Kidney epithelial cell (primary cell): ENCODE results near the gene FCRL5. TPM values are rescaled to one million over a fixed set of nuclear protein-coding genes. Genes with fewer than 3 reads are reported as not detected.

Experiments used
- DNase-seq: peaks from one replicate; pipeline ENCODE4 v3.0.0-alpha.2; 2010; ENCODE audit warnings: low read depth
- H3K27me3 ChIP-seq: 2 replicates; pipeline ENCODE4 v1.6.0; 2011; ENCODE audit warnings: low read length; ENCODE audit not compliant: control insufficient read depth, insufficient read depth
- H3K36me3 ChIP-seq: 2 replicates; pipeline ENCODE4 v1.5.1; 2011; ENCODE audit warnings: low read length; ENCODE audit not compliant: control insufficient read depth, insufficient read depth
- H3K4me3 ChIP-seq: 2 replicates; pipeline ENCODE4 v1.5.1; 2011; ENCODE audit warnings: low read depth, mild to moderate bottlenecking, control low read depth, low read length
- total RNA-seq: library from RNA; depleted of rRNA; stranded (reverse); fragments of >200 nt; gene quantifications from 2 replicates; pipeline ENCODE4 v1.2.3, GENCODE V29; 2015
- TF ChIP-seq, protein P1 (sequence below): IDR thresholded peaks from 2 replicates; pipeline ENCODE4 v1.5.1; 2011; ENCODE audit warnings: mild to moderate bottlenecking, moderate library complexity, low read length, control low read depth, inconsistent platforms; ENCODE audit not compliant: insufficient read depth, poor library complexity, severe bottlenecking

The FCRL5 gene
- total RNA-seq, 1 donor from 2014 or later = not detected

DNA sequence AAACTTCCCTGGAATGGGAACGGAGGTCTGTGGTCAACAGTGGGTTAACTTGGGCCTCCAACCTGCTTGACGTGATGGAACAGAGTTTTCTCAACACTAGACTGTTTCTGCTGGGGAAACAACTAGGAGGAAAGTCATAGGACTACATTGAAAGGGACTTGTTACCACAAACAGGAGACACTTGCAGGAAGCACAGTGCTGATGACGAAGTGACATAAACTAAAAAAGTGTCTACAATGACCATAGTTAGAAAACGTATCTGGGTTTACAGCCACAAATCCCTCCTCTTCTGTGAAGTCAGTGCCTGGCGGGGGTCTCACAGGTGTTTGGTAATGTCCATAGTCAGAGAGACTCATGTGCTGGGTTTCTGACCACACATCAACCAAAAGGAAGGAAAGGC is 86.3 kb downstream of the FCRL5 start:
- Histone ChIP-seq H3K27me3 (no peaks in the 10 kb centered on the region), H3K4me3 (no peak overlapping the region), H3K36me3 (no peaks in the 10 kb centered on the region)
- DNase-seq = no peak
- TF ChIP-seq, protein P1, sequence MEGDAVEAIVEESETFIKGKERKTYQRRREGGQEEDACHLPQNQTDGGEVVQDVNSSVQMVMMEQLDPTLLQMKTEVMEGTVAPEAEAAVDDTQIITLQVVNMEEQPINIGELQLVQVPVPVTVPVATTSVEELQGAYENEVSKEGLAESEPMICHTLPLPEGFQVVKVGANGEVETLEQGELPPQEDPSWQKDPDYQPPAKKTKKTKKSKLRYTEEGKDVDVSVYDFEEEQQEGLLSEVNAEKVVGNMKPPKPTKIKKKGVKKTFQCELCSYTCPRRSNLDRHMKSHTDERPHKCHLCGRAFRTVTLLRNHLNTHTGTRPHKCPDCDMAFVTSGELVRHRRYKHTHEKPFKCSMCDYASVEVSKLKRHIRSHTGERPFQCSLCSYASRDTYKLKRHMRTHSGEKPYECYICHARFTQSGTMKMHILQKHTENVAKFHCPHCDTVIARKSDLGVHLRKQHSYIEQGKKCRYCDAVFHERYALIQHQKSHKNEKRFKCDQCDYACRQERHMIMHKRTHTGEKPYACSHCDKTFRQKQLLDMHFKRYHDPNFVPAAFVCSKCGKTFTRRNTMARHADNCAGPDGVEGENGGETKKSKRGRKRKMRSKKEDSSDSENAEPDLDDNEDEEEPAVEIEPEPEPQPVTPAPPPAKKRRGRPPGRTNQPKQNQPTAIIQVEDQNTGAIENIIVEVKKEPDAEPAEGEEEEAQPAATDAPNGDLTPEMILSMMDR = no peak

Other genes starting within 250 kb of the FCRL5 start
- gene FCRL4, start 45.6 kb upstream of the FCRL5 start, total RNA-seq = not detected in 2 replicates
- not detected in 2 replicates for gene FCRL3, start 148.3 kb upstream of the FCRL5 start, total RNA-seq
- not detected in 2 replicates for gene FCRL2, start 224.6 kb upstream of the FCRL5 start, total RNA-seq